ENCODE results near the gene DNAJA2. TPM values are rescaled to one million over a fixed set of nuclear protein-coding genes. Genes with fewer than 3 reads are reported as not detected.

Gene DNAJA2
- total RNA-seq, 1 donor from 2014 or later: 92.1 TPM

DNA sequence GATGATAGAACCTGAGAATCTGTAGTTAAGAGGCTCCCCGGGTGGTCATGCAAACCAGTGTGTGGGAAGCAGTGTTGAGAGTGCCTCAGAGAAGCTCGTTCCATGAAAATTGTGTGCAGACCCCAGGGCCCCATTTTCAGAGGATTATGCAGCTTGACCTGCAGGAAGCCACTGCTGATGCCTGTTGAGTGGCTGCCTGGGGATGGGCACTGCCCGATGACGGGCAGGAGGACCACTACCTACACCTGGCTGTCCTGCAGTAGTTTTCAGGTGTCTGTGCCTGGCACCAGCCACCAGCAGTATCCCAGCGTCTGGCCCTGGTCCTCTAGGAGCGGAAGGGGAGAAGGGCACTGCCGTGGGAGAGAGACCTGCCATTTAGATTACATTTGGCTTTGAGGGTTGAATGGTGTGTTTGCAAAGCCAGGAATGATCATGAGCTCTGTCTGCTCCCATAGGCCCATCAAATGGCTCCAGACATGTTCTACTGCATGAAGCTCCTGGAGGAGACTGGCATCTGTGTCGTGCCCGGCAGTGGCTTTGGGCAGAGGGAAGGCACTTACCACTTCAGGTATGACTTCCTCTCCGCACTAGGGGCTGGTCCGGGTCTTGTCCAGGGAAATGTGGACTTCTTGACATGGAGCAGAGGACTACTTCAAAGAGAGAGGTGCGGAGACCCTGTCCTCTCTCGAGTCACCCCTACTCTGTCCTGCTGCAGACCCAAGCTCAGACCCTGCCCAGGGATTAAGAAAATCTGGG is 46.8 kb downstream of the DNAJA2 start:
- DNase-seq: no peak

DNA sequence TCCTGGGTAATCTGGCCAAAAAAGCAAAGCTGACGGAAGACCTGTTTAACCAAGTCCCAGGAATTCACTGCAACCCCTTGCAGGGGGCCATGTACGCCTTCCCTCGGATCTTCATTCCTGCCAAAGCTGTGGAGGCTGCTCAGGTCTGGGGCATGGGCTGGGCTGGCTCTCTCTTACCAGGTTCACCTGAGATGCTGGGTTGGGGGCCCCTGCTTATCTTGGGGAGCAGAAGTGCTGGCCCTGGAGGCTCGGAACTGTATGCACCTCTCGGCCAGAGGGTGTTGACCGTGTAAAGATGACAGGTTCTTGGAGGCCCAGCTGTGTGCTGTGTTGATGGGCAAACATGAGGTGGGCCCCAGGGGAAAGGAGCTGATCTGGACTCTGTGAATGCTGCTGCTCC is 49.1 kb downstream of the DNAJA2 start:
- no peak for DNase-seq

GRCh38 chr16:46923513-46924295 is 49.8 kb downstream of the DNAJA2 start:
- DNase-seq: no peak

- DNase-seq: no peak
Observed at GRCh38 chr16:46922239-46922638, 51.2 kb downstream of the DNAJA2 start.

- no peak for DNase-seq
Observed at GRCh38 chr16:46920402-46921068, 52.9 kb downstream of the DNAJA2 start.

DNA sequence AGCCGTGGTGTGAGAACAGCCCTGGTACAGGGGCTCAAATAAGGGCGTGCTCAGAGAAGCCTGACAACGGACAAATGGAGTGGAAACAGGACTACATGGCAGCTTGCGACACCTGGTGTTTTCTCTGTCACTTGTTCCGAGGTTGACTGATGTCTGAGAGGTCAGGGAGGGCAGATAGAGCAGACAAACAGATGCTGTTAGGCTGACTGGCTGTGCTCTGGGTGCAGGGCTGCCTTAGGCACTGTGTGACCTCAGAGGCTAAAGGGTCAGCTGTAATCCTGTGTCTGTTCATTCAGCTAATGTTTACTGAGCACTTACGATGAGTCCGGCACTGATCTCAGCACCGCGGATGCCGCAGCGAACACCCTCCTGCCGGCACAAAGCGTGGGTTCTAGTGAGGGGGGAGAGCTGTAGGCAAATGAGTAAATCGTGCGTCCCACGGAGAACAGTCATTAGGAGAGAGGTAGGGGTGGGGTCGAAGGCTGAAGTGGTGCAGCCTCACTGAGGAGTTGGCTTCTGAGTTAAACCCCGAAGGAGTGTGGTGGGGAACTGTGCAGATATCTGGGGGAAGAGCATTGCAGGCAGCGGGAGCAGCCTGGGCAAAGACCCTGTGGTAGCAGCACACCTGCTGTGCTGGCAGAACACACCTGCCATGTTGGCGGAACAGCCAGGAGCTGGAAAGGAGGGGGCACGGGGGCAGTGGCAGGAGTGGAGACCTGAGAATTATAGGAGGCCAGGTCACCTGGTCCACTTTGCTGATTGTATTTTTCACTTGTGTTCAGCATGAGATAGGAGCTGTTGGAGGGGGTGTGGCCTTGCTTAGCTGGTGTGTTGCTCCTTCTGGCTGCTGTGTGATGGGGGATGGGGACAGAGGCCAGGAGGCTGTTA is 54.3 kb downstream of the DNAJA2 start:
- DNase-seq: no peak

- no peak for DNase-seq
Observed at GRCh38 chr16:46918400-46918799, 55.1 kb downstream of the DNAJA2 start.

DNA sequence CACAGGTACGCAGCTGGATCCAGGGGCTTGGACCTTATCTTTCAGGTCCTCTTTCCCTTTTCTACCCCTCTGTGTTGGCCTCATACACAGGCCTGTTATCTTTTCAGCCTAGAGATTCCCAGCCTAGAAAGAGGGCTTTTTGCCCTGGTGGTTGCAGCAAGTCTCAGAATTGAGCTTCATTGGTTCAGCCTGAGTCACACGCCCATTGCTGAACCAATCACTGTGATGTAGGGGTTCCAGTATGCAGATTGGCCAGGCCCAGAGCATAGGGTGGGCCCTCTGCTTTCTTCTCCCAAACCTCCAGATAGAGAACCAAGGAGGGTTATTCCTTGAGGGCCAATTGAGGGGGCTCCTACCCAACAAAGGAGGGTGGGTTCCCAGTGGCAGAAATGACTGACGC is 56.5 kb downstream of the DNAJA2 start:
- no peak for DNase-seq

GRCh38 chr16:46915483-46916025 is 57.9 kb downstream of the DNAJA2 start:
- DNase-seq: no peak

DNA sequence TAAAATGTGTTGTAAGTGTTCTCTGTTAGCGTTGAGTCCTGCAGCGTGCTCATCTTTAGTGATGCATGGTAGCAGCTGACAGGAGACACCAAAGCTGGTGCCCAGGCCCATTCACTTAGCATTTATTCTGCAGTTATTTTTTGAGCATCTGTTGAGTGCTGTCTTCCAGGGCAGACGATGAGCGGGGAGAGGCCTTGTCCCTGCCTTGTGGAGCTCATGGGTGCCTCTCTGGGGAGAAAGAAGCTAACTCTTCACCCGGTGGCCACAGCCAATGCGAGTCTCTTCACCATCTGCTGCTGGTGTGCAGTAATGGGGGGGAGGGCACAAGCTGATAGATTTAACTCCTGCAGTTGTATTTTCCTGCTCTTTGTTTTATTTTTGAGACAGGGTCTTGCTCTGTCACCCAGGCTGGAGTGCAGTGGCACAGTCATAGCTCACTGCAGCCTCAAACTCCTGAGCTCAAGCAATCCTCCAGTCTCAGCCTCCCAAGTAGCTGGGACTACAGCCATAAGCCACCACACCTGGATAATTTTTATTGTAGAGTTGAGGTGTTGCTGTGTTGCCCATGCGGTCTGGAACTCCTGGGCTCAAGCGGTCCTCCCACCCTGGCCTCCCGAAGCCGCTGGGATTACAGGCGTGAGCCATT is 58.8 kb downstream of the DNAJA2 start:
- DNase-seq: no peak

- no peak for DNase-seq
Observed at GRCh38 chr16:46911650-46912049, 61.8 kb downstream of the DNAJA2 start.

- no peak for DNase-seq
Observed at GRCh38 chr16:46911038-46911437, 62.4 kb downstream of the DNAJA2 start.

DNA sequence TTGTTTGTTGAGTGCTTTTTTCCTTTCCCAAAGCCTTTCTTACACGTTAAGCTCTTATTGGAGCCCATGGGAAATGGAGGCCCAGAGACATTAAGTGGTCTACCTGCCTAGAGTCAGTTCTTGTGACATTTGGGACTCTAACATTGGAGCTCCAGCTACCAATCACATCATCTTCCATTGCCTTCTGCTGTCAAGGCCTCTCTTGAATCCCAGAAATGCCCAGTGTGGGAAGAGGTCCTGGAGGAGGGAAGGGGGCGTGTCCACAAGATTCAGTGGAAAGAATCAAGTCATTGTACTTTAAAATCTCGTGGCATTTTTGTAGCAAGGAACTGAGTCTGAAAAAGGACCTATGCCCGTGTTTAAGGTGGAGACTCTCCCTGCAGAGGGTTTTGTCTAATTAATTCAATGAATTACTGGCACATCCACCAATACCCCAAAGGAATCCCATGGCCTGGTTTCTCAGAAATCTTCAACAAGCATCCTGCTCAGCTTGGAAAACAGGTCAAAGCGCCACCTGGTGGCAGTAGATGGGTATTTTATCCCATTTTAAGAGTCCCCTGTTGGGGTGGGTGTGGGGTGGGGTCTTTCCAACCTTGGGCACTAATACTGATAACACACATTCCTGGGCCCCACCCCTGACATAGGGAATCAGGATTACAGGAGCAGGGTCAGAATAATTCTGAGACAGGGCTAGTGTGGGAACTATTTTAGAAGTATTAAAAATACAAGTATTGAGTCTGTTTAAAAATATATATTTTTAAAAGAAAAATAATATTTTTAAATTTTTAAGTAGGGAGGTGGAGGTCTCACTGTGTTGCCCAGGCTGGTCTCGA is 64.7 kb downstream of the DNAJA2 start:
- peak; percentile 82 for DNase-seq

GRCh38 chr16:46907061-46907774 is 66.3 kb downstream of the DNAJA2 start:
- DNase-seq: no peak

DNA sequence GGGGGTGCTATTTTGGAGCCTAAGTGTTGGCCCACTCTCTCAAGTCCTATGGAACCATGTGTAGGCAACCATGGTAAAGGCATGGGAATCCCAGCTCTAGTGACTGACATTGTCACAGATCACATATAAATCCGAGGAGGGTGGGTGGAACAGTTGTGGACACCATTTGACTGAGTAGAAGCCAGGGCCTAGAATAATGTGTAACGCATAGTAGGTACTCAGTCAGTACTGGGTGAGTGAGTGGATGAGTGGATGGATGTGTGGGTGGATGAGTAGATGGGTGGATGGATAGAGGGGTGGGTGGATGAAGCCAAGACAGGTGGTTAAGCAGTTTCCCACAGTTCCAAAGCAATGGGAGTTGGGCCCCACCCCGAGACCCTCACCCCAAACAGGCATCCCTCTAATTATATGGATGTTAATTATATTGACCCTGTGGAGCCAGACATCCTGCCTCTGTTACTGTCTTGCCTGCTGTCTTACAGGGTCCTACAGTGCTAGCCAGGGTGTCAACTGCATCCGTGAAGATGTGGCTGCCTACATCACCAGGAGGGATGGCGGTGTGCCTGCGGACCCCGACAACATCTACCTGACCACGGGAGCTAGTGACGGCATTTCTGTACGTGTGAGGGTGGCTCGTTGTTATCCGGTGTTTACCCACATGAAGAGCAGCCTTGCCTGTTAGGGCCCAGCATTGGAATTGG is 67.0 kb downstream of the DNAJA2 start:
- DNase-seq: no peak
